T-helper 1 cell treated with Interleukin-12 subunit alpha and Interleukin-12 subunit beta and Interleukin-4 antibody, amounts not matched to agents 30 μg/mL and 1 μg/mL, for 36 hours (primary cell): ENCODE measurements around the gene GHR.

Experiments
- H3K27ac Mint-ChIP-seq: one replicate; pipeline ENCODE4 v1.8.0; 2021; ENCODE audit warnings: mild to moderate bottlenecking, mixed read lengths
- H3K27me3 Mint-ChIP-seq: one replicate; pipeline ENCODE4 v1.8.0; 2021; ENCODE audit warnings: low read depth, mixed read lengths
- H3K36me3 Mint-ChIP-seq: one replicate; pipeline ENCODE4 v1.8.0; 2021; ENCODE audit warnings: low read depth, mixed read lengths
- H3K4me1 Mint-ChIP-seq: one replicate; pipeline ENCODE4 v1.8.0; 2021; ENCODE audit warnings: low read depth, mixed read lengths
- H3K4me3 Mint-ChIP-seq: one replicate; pipeline ENCODE4 v1.8.0; 2021; ENCODE audit warnings: mild to moderate bottlenecking, moderate library complexity, mixed read lengths
- H3K9me3 Mint-ChIP-seq: one replicate; pipeline ENCODE4 v1.8.0; 2021; ENCODE audit warnings: mixed read lengths

GHR gene

DNA sequence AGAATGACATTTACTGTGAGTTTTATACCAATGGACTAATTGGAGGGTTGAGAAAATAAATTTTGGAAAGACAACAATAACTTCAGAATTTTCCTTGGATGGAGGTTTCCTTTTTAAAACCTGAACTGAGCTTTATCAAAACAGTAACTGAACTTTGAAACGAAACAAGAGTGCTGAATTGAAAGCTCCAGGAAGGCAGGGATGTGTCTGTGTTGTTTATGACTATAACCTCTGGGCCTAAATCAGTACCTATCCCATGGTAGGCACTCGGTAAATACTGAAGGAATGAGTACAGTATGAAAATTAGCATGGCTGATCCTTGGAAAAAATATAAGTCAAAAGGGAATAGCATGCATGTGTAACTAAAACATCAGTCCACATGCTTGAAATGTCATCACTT is 93.9 kb downstream of the GHR start:
- H3K4me1 Mint-ChIP-seq = no peaks in the 10 kb centered on the region
- no peaks in the 10 kb centered on the region for H3K36me3 Mint-ChIP-seq
- no peaks in the 10 kb centered on the region for H3K27me3 Mint-ChIP-seq
- no peaks in the 10 kb centered on the region for H3K9me3 Mint-ChIP-seq
- no peak overlapping the region for H3K27ac Mint-ChIP-seq
- no peak overlapping the region for H3K4me3 Mint-ChIP-seq

DNA sequence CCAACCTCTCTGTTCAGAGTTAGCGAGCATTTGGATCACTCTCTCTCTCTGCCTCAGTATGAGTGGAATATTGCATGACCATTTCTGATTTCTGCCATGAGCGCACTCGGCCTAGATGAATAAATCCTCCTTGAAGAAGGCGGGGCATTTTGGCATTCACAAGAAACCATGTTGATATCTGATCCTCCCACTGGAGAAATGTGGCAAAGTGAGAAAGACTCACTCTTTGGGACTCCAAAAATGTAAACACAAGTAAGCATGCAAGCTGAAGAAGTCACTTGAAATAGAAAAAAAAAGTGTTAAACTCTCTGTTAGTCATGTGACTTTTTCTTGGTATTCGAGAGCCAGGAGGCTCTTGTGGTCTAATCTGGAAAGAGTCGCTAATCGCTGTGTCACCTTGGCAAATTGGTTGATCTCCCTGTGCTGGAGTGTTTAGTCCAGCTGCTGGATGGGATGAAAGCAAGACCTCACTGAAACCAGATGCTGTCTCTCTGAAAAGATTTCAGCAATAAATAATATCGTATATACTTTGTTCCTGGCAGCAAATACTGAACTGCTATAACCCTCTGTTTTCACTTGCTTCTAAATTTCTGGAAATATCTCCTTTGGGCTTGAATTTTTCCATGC is 95.5 kb downstream of the GHR start:
- no peak overlapping the region for H3K27ac Mint-ChIP-seq
- no peaks in the 10 kb centered on the region for H3K9me3 Mint-ChIP-seq
- H3K36me3 Mint-ChIP-seq = no peaks in the 10 kb centered on the region
- H3K4me1 Mint-ChIP-seq = no peaks in the 10 kb centered on the region
- H3K27me3 Mint-ChIP-seq = no peaks in the 10 kb centered on the region
- no peak overlapping the region for H3K4me3 Mint-ChIP-seq

DNA sequence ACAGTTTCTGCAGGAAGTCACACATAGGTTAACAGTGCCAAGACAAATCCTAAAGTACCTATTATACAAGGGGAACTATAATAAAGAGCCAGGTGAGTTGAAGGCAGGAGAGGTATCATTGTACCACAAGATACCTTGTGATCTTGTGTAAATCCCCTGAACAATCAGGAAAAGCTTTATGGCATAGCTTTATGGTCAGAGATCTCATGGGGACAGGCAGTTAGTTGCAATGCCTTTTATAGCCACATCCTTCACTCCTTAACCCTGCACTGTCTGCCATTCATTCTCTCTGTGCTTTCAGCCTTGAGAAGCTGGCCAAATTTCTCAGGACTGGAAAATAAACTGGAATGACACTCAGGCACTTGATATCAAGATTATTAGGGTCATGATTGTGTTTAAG is 97.0 kb downstream of the GHR start:
- Mint-ChIP-seq H3K36me3 (no peaks in the 10 kb centered on the region), H3K4me3 (no peak overlapping the region), H3K27ac (no peak overlapping the region), H3K4me1 (no peaks in the 10 kb centered on the region), H3K9me3 (no peaks in the 10 kb centered on the region), H3K27me3 (no peaks in the 10 kb centered on the region)

DNA sequence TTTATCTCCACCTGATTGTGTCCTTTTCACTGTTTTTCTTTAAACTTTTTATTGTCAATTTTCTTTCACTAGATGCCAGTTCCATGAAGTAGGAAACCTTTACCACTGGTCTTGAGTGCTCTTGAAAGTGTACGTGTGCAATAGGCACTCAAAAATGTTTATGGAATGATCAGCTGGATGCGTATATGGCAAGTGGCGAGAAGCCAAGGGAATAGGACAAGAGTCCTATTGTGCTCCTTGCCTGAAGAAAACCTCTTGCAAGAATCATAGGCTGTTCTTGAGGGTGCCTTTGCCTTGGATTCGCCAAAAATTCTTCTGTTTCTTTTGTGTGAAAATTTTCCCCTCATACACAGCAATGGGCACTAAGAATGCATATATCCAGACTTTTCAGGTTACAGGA is 97.7 kb downstream of the GHR start:
- no peak overlapping the region for H3K4me3 Mint-ChIP-seq
- no peaks in the 10 kb centered on the region for H3K9me3 Mint-ChIP-seq
- H3K27me3 Mint-ChIP-seq = no peaks in the 10 kb centered on the region

DNA sequence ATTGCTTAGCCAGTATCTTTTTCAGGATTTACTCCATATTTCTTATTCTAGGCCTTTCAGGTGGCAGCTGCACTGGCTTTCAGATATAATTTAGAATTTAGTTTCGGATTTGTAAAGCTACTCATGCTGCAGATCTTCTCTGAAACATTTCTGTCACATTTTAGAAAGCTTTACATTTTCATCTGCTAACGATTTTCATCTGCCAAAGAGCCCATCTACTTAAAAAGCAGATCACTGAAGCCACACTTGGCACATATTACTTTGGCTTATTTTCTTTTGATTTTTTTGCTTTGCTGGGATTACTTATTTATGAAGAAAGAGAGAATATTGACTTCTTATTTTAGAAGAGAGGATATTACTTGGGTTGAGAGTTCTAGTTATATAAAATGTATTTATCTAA is 98.2 kb downstream of the GHR start:
- H3K9me3 Mint-ChIP-seq = no peaks in the 10 kb centered on the region
- H3K27me3 Mint-ChIP-seq = no peaks in the 10 kb centered on the region
- no peaks in the 10 kb centered on the region for H3K4me1 Mint-ChIP-seq

More for the DNA sequence above, 97.7 kb downstream of the GHR start:
- H3K27ac Mint-ChIP-seq = no peak overlapping the region
- no peaks in the 10 kb centered on the region for H3K36me3 Mint-ChIP-seq
- H3K4me1 Mint-ChIP-seq = no peaks in the 10 kb centered on the region

GRCh38 chr5:42522783-42523182 is 99.5 kb downstream of the GHR start:
- Mint-ChIP-seq H3K36me3 (no peaks in the 10 kb centered on the region), H3K27ac (no peak overlapping the region), H3K27me3 (no peaks in the 10 kb centered on the region), H3K4me3 (no peak overlapping the region), H3K4me1 (no peaks in the 10 kb centered on the region), H3K9me3 (no peaks in the 10 kb centered on the region)

More for the DNA sequence above, 98.2 kb downstream of the GHR start:
- Mint-ChIP-seq H3K4me3 (no peak overlapping the region), H3K36me3 (no peaks in the 10 kb centered on the region), H3K27ac (no peak overlapping the region)

- H3K4me1 Mint-ChIP-seq = no peaks in the 10 kb centered on the region
- no peaks in the 10 kb centered on the region for H3K9me3 Mint-ChIP-seq
- H3K27me3 Mint-ChIP-seq = no peaks in the 10 kb centered on the region
- H3K27ac Mint-ChIP-seq = no peak overlapping the region
- H3K36me3 Mint-ChIP-seq = no peaks in the 10 kb centered on the region
- H3K4me3 Mint-ChIP-seq = no peak overlapping the region
Observed at GRCh38 chr5:42526179-42526578, 102.9 kb downstream of the GHR start.

- no peak overlapping the region for H3K27ac Mint-ChIP-seq
- H3K4me1 Mint-ChIP-seq = no peaks in the 10 kb centered on the region
- no peaks in the 10 kb centered on the region for H3K36me3 Mint-ChIP-seq
- no peaks in the 10 kb centered on the region for H3K27me3 Mint-ChIP-seq
- no peaks in the 10 kb centered on the region for H3K9me3 Mint-ChIP-seq
- H3K4me3 Mint-ChIP-seq = no peak overlapping the region
Observed at GRCh38 chr5:42531611-42532010, 108.4 kb downstream of the GHR start.

GRCh38 chr5:42542106-42542505 is 118.9 kb downstream of the GHR start:
- Mint-ChIP-seq H3K27me3 (no peaks in the 10 kb centered on the region), H3K36me3 (no peaks in the 10 kb centered on the region), H3K4me3 (no peak overlapping the region), H3K27ac (no peak overlapping the region), H3K4me1 (no peaks in the 10 kb centered on the region), H3K9me3 (peaks cover 7% of the 10 kb centered on the region)

GRCh38 chr5:42543774-42544173 is 120.5 kb downstream of the GHR start:
- Mint-ChIP-seq H3K27me3 (no peaks in the 10 kb centered on the region), H3K36me3 (no peaks in the 10 kb centered on the region), H3K4me1 (no peaks in the 10 kb centered on the region), H3K9me3 (peaks cover 7% of the 10 kb centered on the region), H3K27ac (no peak overlapping the region), H3K4me3 (no peak overlapping the region)

DNA sequence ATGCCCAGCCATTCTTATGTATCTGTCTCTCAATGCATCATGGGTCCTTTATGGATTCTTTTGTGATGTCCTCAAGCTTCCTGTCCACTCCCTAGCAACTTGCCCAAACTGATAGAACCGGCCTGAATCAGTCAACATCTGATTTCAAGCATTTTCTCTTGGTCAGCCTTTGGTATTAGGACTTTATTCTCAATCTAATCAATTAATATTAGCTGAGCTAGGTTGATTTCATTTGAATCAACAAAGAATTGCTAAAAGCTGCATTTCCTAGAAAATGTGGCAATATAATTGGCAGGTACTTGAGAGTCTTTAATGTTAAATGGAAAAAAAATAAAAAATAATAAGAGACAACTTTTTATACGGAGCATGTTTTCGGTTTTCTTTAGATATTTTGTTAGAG is 121.8 kb downstream of the GHR start:
- no peaks in the 10 kb centered on the region for H3K36me3 Mint-ChIP-seq
- H3K27me3 Mint-ChIP-seq = no peaks in the 10 kb centered on the region
- no peak overlapping the region for H3K4me3 Mint-ChIP-seq
- H3K4me1 Mint-ChIP-seq = no peaks in the 10 kb centered on the region
- H3K9me3 Mint-ChIP-seq = peaks cover 6% of the 10 kb centered on the region
- H3K27ac Mint-ChIP-seq = no peak overlapping the region

DNA sequence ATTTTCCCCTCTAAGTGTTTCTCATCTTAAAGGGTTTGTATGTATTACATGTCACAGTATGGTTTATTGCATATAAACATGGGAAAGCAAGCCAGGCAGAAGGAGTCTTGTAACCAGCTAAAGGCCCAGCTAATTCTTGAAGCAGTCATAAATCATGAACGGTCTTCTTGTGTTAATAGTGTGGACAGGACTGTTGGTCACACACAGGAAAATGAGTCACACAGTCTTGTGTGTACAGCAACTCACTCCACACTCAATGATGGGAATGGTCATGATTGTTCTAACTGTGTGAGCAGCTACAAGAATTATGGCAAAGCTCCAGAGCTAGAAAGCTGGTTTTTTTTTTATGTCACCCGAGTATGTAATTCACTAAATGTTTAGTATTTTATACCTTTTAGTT is 123.9 kb downstream of the GHR start:
- no peaks in the 10 kb centered on the region for H3K4me1 Mint-ChIP-seq
- no peak overlapping the region for H3K27ac Mint-ChIP-seq
- H3K4me3 Mint-ChIP-seq = no peak overlapping the region
- H3K27me3 Mint-ChIP-seq = no peaks in the 10 kb centered on the region
- no peaks in the 10 kb centered on the region for H3K9me3 Mint-ChIP-seq
- no peaks in the 10 kb centered on the region for H3K36me3 Mint-ChIP-seq

DNA sequence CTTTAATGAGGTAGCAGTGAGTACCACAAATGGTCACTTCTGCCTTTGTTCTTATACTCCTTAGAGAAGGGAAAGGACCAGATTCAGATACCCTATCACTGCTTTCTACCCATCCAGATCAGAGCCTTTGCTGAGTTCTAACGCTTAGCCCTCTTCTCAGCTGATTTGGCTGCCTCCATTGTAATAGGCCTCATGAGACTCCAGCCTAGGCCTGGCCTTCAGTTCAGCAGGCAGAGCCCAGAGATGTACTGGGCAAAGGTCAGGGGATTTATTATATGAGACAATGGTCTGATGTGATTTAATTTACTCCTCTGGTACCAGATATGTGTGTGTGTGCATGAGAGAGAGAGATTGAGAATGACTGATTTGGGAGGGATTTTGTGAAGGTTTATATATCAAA is 124.7 kb downstream of the GHR start:
- Mint-ChIP-seq H3K36me3 (no peaks in the 10 kb centered on the region), H3K27ac (no peak overlapping the region), H3K4me3 (no peak overlapping the region), H3K9me3 (no peaks in the 10 kb centered on the region), H3K27me3 (no peaks in the 10 kb centered on the region), H3K4me1 (no peaks in the 10 kb centered on the region)

GRCh38 chr5:42552597-42552996 is 129.4 kb downstream of the GHR start:
- Mint-ChIP-seq H3K4me1 (no peaks in the 10 kb centered on the region), H3K27ac (no peak overlapping the region), H3K4me3 (no peak overlapping the region), H3K9me3 (no peaks in the 10 kb centered on the region), H3K36me3 (no peaks in the 10 kb centered on the region), H3K27me3 (no peaks in the 10 kb centered on the region)

DNA sequence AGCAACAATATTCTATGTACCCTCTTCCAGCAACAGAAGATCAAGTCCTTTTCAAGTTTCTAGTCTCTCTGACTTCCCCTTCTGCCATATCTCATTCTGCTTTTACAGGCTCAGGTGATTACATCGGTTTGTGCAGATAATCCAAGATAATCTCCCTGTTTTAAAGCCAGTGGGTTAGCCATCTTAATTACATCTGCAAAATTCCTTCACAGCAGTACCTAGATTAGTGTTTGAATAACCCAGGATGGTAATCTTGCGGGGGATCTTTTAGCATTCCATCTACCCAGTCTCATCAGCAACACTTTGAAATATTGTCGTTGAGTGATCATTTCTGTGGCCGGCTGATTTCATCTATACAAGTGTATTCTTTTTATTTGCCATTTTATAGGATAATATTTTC is 130.2 kb downstream of the GHR start:
- Mint-ChIP-seq H3K27me3 (no peaks in the 10 kb centered on the region), H3K4me3 (no peak overlapping the region), H3K36me3 (no peaks in the 10 kb centered on the region), H3K9me3 (no peaks in the 10 kb centered on the region), H3K27ac (no peak overlapping the region), H3K4me1 (no peaks in the 10 kb centered on the region)

DNA sequence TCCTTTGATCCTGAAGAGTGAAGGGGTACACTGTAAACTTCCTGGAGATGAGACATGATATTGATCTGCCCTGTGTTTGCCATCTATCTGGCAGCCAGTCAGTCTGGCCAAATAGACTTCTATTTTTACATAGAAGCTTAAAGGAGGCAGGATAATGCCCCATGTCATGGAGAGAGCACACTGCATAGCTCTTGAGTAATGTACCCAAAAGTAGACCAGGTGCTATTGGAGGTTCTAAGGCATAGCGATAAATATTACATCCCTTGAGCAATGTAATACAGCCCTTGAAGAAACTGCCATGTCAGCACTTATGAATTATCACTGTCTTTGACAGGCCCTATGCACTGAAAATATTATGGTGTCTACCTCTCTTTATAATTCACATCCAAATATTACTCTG is 131.8 kb downstream of the GHR start:
- Mint-ChIP-seq H3K4me1 (no peaks in the 10 kb centered on the region), H3K27me3 (no peaks in the 10 kb centered on the region), H3K27ac (no peak overlapping the region), H3K9me3 (no peaks in the 10 kb centered on the region), H3K36me3 (no peaks in the 10 kb centered on the region), H3K4me3 (no peak overlapping the region)
